Endometrium (tissue), 2 donors: ENCODE measurements around the gene MON2.
A peak's percentile ranks its signal among the peaks of the same experiment; 100 is the strongest.

Experiments
- FAIRE-seq: peaks from 2 replicates; lab custom pipeline; 2012; peaks lifted over from hg19 to GRCh38; lab: Jason Lieb, UNC
- donor health status: control.
- donor health status: control.

The MON2 gene

GRCh38 chr12:62613081-62613480 is 146.5 kb downstream of the MON2 start:
- FAIRE-seq, result no peak

- FAIRE-seq, result no peak
Observed at GRCh38 chr12:62618319-62618718, 151.7 kb downstream of the MON2 start.

- no peak for FAIRE-seq
Observed at GRCh38 chr12:62618930-62619329, 152.3 kb downstream of the MON2 start.

- no peak for FAIRE-seq
Observed at GRCh38 chr12:62621101-62621638, 154.5 kb downstream of the MON2 start.

- no peak for FAIRE-seq
Observed at GRCh38 chr12:62622177-62622576, 155.6 kb downstream of the MON2 start.

- FAIRE-seq, result no peak
Observed at GRCh38 chr12:62625228-62625627, 158.6 kb downstream of the MON2 start.

- no peak for FAIRE-seq
Observed at GRCh38 chr12:62627181-62627580, 160.6 kb downstream of the MON2 start.

- no peak for FAIRE-seq
Observed at GRCh38 chr12:62629413-62629812, 162.8 kb downstream of the MON2 start.

- FAIRE-seq, result no peak
Observed at GRCh38 chr12:62629971-62630739, 163.5 kb downstream of the MON2 start.

GRCh38 chr12:62631471-62632410 is 165.1 kb downstream of the MON2 start:
- FAIRE-seq, result peak; percentile 83

- FAIRE-seq, result no peak
Observed at GRCh38 chr12:62632411-62632918, 165.8 kb downstream of the MON2 start.

GRCh38 chr12:62635649-62636048 is 169.0 kb downstream of the MON2 start:
- no peak for FAIRE-seq

- FAIRE-seq, result no peak
Observed at GRCh38 chr12:62637679-62638078, 171.1 kb downstream of the MON2 start.

- no peak for FAIRE-seq
Observed at GRCh38 chr12:62640910-62641448, 174.4 kb downstream of the MON2 start.

GRCh38 chr12:62642486-62642885 is 175.9 kb downstream of the MON2 start:
- no peak for FAIRE-seq

- no peak for FAIRE-seq
Observed at GRCh38 chr12:62643486-62643885, 176.9 kb downstream of the MON2 start.

GRCh38 chr12:62646566-62646965 is 179.9 kb downstream of the MON2 start:
- no peak for FAIRE-seq

GRCh38 chr12:62647586-62647985 is 181.0 kb downstream of the MON2 start:
- FAIRE-seq, result no peak

- no peak for FAIRE-seq
Observed at GRCh38 chr12:62649412-62650138, 182.9 kb downstream of the MON2 start.
